GM11168 (cell line): ENCODE measurements around the gene CABCOCO1.

Experiments
- in situ Hi-C: fragments of 300-500 bp; cut with MboI; formaldehyde crosslinking; loops from one replicate; pipeline ENCODE4 v1.12.0; 2022; ENCODE audit warnings: low sequenced_read_pairs; ENCODE audit not compliant: unreplicated experiment

CABCOCO1 gene

DNA sequence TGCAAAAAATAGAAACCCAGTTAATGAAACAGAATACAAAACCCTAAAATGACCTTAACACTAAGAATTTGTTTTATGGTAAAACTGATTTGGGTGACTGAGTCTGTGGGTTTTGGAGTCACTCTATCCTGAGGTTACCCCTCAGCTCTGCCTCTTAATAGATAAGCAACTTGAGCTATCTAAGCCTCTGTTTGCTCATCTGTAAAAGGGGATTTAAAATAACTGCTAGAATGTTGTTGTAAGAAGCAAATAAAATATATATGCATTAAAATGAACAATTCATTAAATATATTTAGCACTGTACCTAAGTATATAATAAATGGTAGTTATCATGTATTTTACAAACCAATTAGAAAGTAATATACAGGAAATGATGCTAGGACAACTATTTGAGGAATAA is 115.4 kb downstream of the CABCOCO1 start:
- in situ Hi-C loops: no loop called here

DNA sequence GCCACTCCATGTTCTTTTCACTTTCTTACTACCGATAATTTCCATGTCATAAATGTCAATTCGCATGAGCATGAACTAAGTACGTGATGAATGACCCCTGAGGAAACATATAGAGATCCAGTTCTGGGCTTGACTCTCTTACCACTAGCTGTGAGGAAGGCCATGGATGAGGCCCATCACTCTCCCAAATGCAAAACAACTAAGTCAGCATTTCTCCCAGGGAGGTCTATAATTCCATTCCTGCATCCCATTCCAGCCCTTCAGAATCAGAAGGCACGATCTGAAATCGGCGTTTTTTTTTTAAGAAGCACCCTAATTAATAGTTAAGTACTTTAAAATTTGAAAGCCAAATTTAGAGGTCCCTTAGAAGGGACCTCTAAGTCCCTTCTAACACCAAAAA is 116.5 kb downstream of the CABCOCO1 start:
- in situ Hi-C loops: no loop called here

- in situ Hi-C loops: no loop called here
These were observed 117.4 kb downstream of the CABCOCO1 start for GRCh38 chr10:61779950-61780659.

DNA sequence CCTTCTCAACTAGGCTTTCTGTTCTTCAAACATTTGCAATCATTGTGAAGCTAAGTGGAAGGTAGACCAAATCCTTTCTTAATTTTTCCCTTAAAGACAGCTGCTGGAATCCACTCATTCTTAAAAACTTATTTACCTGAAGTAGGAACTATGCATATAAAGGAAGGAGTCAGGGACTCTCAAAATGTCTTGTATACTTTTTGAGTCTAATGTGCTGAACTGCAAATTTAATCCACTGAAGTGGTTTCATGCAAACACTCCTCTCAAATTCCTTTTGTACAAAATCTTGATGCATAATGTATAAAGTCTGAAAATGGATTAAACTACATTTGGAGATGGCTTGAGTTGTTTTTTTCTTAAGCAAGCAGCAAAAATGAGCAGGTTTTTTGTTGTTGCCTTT is 118.0 kb downstream of the CABCOCO1 start:
- in situ Hi-C loops: no loop called here

DNA sequence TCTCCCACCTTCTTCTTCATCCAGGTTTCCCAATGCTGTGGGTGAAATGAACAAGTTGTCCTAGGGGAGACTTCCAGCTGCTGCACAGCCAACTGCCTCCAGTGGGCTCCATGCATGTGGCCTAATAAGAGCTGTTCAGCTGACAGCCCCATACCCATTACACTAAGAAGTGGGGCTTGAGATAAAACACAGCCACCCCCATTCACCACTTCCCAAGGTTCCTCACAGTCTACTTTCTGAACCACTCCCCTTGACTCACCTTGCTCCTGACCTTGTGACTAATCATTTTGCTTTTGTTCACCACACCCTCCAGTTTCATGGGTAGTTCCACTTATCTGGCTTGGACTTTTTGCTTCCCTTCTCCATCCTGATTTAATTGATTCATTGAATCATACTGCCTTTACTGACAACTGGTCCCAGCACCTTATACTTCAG is 119.3 kb downstream of the CABCOCO1 start:
- in situ Hi-C loops: no loop called here

- in situ Hi-C loops: no loop called here
These were observed 121.8 kb downstream of the CABCOCO1 start for GRCh38 chr10:61784354-61785133.

GRCh38 chr10:61785473-61786105 is 122.9 kb downstream of the CABCOCO1 start:
- in situ Hi-C loops: no loop called here

DNA sequence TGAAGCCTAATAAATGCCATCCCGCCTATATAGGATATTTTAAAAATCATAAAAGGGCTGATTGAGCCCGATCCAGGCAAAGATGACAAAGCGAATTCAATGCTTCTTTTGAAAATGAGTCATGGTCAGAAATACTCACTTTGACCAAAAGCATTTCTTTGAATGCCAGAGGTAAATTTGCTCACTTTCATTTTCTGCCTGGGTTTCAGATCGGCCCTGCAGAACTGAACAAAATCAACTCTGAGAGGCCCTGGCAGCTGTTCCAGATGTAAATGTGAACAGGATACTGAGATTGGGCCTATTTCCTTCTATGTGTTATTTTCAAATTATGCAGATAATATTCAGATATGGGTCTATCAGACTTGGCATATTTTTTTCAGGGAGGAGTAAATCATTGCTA is 124.0 kb downstream of the CABCOCO1 start:
- in situ Hi-C loops: no loop called here

GRCh38 chr10:61787170-61787569 is 124.4 kb downstream of the CABCOCO1 start:
- in situ Hi-C loops: no loop called here

- in situ Hi-C loops: no loop called here
These were observed 126.3 kb downstream of the CABCOCO1 start for GRCh38 chr10:61789031-61789430.

DNA sequence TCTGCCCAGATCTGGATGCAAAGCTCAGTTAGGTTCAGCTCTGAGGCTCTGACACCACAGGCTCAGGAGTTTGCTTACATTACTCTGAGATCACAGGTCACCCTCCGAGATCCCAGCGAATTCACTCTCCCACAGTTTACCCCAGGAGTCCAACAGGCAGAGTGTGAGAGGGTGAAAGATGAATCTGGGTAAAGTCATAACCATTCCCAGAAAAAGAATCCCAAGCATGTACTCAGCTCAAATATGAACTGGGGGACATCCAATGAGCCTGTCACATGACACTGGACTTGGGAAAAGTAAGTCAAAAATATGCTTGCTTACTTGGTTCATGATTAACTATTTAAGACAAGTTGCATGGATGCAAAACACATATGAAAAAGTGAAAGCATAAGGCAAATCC is 128.5 kb downstream of the CABCOCO1 start:
- in situ Hi-C loops: no loop called here

DNA sequence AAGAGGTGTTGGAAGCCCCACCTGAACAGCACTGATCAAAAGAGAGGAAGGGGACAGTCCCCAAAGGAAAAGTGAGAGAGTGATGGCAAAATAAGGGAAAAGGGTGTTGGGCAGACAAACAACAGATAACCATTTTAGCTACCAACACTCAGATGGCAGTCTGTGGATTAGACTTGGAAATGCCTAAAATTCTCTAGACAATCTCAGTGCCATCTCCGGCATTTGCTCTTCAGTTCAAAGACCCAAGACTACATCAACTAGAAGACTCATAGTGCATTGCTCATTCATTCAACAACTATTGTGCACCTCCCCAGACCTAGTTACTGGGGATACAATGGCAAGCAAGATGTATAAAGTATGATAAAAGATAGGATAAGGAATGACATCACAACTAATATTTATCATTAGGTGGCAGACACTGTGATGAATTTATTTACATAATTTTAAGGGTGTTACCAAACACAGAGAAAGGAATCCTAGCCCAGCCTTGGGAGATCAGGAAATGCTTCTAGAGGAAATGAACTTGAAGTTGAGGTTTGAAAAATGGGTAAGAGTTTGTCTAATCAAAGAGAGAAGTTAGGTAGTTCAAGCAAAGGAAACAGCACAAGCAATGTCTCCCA is 129.5 kb downstream of the CABCOCO1 start:
- in situ Hi-C loops: no loop called here

DNA sequence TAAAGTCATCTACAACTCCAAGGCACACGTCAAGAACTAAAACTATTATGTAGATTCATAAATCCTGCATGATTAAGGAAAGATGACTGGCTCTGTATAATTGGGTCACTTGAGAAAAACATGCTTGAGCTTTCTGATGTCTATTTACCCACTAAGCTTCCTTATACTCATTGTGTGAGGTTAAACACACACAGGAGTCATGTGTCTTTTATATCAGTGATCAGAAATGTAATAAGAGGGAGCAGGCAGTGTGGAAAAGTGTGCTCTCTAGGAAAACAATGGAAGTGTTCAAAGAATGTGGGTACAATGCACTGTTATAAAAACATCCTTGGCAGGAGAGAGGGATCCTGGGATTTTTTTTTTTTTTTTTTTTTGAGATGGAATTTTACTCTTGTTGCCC is 130.2 kb downstream of the CABCOCO1 start:
- in situ Hi-C loops: no loop called here

DNA sequence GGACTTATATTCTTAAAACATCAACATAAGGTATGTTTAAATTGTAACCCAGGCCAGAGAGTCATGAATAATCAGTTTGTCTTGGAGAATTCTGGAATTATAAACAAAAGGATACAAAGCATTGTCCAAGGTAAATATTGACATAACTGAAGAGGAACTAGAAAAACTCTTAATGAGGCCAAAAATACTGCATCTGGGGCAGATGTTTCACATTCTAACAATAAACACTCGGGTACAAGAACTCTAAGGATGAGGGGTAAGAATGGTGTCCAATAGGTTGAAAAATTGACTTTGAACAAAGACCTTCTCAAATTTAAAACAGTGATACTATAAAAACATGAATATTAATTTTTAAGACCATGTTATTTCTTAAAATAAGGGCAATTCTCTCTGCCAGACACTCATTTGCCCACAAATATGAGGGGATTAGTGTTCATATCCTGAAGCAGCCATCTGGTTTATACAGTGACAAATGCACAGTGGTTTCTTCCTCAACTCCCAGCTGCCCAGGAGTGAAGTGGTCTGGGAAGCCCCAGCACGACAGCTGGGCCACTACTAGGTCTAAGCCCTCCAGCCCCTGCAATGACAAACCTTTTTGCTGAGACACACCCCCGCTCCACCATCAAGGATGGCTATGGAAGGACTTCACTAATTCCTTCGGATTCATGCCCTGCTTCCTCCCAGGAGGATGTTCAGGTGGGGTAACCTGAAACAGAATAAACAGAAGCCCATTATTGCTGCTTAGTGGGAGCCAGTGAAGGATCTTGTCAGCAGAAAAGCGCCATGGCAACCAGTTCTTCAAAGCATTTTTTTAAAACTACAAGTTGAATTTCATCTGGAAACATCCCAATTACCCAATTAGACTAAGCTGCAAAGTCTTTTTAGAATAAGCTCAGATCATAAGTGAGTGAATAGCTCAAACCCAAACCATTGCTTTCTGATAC is 131.3 kb downstream of the CABCOCO1 start:
- in situ Hi-C loops: no loop called here

GRCh38 chr10:61795147-61795546 is 132.4 kb downstream of the CABCOCO1 start:
- in situ Hi-C loops: no loop called here

DNA sequence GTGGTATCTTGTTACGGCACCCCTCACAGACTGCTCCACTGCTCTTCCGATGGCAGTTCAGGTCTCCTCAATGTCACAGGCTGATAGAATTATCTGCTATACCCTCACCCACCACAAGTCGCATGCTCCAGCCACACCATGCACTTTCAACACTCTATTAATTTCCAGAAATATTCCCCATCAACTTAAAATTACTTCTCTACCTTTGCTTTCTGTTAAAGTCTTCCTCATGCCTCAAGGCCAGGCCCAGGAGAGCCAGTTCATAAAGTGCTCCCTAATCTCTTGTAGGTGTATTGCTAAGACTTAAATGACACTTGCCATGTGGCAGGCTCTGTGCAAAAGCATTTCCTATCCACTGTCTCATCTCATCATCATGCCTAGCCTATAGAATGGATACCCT is 132.8 kb downstream of the CABCOCO1 start:
- in situ Hi-C loops: no loop called here

GRCh38 chr10:61796785-61797184 is 134.1 kb downstream of the CABCOCO1 start:
- in situ Hi-C loops: no loop called here

- in situ Hi-C loops: no loop called here
These were observed 134.8 kb downstream of the CABCOCO1 start for GRCh38 chr10:61797304-61798153.

- in situ Hi-C loops: no loop called here
These were observed 136.0 kb downstream of the CABCOCO1 start for GRCh38 chr10:61798713-61799112.
